Lower leg skin (tissue), 3 donors: ENCODE results near the gene ERGIC1.

Experiments used
- POLR2A ChIP-seq, 2 donors: fragments of 450-650 bp; IDR thresholded peaks; one replicate each; pipeline ENCODE4 v1.6.1; 2016 to 2017; ENCODE audit warnings: antibody characterized with exemption in 2 of 2, mild to moderate bottlenecking in 1 of 2, moderate library complexity in 1 of 2
- TF ChIP-seq, protein P1 (sequence below), 3 donors: fragments of 450-650 bp; IDR thresholded peaks; one replicate each; pipeline ENCODE4 v1.5.1; 2016; ENCODE audit warnings: antibody characterized with exemption in 3 of 3, mild to moderate bottlenecking in 3 of 3, moderate library complexity in 2 of 3

DNA sequence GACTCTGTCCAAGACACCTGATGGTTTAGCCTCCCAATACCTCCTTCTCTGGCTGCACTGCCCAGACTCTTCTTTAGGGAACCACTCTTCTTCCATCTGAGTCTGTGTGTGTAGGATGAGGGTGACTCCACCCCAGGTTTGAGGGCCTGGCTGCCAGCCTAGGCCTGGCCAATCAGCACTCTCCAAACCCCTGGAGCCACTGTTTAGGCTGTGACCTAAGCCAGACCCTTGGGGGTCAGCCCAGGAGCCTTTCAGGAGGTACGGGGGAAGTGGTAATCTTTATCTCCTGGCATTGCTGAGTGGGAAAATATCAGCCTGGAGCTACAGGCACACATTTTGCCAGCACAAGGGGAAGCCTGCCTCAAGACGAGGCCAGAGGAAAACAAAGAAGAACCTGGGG is 6.2 kb upstream of the ERGIC1 start:
- TF ChIP-seq, protein P1, sequence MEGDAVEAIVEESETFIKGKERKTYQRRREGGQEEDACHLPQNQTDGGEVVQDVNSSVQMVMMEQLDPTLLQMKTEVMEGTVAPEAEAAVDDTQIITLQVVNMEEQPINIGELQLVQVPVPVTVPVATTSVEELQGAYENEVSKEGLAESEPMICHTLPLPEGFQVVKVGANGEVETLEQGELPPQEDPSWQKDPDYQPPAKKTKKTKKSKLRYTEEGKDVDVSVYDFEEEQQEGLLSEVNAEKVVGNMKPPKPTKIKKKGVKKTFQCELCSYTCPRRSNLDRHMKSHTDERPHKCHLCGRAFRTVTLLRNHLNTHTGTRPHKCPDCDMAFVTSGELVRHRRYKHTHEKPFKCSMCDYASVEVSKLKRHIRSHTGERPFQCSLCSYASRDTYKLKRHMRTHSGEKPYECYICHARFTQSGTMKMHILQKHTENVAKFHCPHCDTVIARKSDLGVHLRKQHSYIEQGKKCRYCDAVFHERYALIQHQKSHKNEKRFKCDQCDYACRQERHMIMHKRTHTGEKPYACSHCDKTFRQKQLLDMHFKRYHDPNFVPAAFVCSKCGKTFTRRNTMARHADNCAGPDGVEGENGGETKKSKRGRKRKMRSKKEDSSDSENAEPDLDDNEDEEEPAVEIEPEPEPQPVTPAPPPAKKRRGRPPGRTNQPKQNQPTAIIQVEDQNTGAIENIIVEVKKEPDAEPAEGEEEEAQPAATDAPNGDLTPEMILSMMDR (IDR thresholded peaks at IDR 0.05), result no peak
- TF ChIP-seq POLR2A (IDR thresholded peaks at IDR 0.05), result no peak
